HG03280 (cell line): ENCODE results near the gene ALDH3A1.

ENCODE experiments used
- ATAC-seq: cut with Tn5 transposase; IDR thresholded peaks from one replicate; pipeline ENCODE4 v1.9.1; 2021; ENCODE audit warnings: mild to moderate bottlenecking, moderate library complexity; ENCODE audit not compliant: unreplicated experiment

The ALDH3A1 gene

DNA sequence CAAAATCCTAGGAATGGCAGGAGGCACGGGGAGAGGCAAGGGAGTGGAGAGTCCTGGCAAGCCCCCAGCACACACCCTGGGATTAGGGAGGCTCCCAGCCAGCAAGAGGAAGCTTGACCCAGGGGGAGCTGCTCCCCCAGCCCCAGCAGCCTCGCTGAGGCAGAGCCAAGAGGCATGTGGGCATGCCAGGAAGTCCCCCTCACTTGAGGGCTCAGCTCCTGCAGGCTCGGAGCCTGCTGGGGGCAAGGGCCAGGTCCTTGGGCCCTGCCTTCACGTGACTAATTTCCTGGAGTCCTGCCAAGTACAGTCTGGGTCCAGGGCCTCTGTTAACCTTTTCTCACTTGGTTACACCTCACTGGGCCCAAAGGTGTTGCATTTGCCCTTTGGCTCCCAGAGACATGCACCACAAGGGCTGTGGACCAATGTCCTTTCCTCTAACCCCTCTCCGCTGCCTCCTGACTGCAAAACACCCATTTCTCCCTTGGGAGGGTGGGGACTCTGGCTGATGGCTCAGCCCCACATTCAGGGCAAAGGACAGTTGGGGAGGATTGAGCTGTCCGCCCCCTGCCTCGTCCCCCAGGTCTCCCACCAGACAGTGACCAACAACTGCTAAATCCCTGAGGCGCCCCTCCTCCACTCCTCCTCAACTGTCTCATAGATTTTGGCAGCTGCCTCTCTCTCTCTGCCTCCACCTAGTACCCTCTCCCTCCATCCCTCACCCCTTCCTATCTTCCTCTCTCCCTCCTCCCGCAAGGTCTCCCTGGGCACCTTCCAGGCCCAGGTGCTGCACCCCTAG, 27.3 kb downstream of the ALDH3A1 start:
- no peak for ATAC-seq

DNA sequence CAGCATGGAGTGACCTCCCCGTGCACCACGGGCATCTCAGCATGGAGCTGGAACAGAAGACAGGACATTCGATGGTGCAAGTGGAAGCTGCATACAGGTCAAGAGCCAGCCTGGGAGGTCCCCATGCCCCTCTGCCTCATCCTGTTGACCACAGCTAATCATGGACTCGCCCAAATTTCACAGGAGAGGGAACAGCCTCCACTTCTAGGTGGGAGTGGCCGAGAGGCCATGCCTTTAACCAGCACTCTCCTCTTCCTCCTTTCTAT, 28.0 kb downstream of the ALDH3A1 start:
- ATAC-seq, result no peak

DNA sequence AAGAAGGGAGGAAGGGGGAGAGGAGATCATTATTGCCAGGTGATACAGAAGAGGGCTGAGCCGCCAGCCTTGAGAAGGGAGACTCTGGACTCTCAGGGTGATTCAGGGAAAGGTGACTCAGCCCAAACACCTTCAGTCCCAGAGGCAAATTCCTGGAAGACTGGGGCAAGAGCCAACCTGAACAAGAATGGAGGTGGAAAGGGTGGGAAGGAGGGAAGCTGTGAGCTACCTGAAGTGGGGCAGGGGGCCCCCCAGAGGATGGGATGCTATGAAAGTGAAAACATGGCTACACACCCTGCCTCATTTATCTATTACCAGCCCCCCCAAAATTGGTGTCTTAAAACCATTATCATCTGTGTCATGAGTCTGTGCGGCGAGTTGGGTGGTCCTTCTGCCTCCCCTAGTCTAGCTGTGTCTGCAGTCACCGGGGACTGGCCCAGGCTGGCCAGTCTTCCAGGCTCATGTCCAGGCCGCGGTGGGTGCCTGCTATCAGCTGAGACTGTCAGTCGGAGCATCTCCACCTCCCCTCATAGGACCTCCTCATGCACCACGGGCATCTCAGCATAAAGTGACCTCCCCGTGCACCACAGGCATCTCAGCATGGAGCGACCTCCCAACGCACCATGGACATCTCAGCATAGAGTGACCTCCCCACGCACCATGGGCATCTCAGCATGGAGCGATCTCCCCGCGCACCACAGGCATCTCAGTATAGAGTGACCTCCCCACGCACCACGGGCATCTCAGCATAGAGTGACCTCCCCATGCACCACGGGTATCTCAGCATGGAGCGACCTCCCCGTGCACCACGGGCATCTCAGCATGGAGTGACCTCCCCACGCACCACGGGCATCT, 28.5 kb downstream of the ALDH3A1 start:
- ATAC-seq, result no peak

DNA sequence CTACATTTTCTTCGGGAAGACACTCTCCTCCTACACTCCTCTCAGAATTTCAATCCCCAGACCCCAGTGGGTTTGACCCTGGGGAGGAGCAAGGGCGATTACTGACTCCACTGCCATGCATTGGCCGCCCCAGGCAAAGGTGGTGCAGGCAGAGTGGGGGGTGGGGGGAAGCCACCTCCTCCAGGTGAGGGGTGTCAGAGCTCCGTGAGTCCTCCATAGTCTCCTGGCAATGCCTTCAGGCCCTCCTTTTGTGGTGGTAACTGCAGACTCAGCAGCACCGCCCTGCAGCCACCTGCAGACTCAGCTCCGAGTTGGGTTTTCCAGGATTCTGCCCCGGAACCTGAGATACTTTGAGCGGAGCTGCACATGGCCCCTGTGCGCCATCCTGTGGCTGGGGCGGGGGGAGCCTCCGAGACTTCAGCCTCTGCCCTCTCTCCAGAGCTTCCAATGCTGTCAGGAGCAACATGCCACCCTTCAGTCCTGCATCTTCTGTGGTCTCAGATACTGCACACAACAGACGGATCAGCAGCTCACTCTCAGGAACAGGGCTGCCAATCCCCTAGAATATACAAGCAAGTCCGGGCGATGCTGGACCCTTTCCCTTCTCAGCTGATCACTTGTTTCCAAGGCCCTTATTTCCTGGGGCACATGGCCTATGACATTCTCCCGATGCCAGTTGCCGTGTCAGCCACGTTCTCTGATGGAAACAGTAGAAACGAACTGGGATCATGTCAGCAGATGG, 29.3 kb downstream of the ALDH3A1 start:
- no peak for ATAC-seq

DNA sequence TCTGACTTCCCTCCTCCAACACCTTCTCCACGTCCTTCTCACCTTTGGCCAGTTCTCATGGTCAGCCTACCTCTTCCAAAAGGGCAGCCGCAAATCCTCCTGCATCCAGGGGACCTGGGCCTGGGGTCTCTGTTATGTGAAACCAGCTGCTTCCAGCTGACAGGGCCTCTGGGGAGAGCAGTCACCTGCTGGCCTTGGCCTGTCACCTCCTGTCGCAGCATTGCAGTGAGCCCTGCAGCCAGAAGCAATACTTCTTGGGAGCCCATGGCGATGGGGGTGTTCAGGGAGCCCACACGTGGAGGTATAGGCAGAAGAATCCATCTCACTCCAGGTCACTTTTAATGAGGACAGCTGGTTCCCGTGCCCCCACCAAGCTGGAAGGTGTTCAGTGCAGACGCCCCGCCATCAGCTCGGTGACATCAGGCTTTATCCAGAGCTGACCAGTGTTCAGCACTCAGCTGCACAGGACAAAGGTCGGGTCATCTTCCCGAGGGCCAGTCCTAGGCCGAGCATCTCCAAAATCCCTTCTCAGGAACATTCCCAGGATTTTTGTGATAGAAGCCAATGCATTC, 30.0 kb downstream of the ALDH3A1 start:
- no peak for ATAC-seq

DNA sequence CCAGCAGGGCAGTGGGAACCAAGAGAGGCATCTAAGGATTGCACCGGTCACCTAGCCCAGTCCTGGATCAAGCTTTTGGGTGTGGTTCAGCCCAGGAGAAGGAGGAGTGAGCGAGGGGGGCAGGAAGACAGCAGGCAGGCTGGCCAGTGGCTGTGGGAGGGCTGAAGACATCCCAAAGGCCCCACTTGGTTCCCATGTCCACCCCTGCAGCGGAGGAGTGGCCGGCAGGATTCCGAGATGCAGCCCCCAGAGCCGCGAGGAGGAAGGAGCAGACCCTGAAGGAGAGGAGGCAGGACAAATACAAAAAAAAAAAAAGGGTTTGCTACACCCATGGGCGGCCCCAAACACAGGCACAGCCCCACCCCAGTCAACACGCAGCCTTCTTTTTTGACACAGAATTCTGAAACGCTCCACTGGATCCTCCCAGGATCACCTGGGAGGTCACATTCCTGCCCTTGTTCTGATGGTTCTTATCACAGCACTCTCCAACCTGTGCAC, 30.6 kb downstream of the ALDH3A1 start:
- no peak for ATAC-seq

DNA sequence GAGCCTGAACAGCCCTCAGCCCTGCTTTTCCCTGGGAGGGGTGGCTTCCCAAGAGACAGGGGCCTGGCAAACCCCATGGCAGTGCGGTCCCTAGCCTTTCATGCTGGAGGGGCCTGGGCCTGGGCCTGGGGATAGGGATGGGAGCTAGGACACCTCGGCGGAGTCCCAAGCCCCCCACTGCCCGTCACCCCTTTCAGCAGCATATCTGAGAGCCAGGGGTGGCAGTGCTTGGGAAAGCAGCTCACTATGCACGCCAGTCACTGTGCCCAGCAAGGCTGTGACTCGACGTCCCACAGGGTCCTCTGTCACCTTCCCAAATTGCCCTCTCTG, 31.1 kb downstream of the ALDH3A1 start:
- ATAC-seq, result no peak

DNA sequence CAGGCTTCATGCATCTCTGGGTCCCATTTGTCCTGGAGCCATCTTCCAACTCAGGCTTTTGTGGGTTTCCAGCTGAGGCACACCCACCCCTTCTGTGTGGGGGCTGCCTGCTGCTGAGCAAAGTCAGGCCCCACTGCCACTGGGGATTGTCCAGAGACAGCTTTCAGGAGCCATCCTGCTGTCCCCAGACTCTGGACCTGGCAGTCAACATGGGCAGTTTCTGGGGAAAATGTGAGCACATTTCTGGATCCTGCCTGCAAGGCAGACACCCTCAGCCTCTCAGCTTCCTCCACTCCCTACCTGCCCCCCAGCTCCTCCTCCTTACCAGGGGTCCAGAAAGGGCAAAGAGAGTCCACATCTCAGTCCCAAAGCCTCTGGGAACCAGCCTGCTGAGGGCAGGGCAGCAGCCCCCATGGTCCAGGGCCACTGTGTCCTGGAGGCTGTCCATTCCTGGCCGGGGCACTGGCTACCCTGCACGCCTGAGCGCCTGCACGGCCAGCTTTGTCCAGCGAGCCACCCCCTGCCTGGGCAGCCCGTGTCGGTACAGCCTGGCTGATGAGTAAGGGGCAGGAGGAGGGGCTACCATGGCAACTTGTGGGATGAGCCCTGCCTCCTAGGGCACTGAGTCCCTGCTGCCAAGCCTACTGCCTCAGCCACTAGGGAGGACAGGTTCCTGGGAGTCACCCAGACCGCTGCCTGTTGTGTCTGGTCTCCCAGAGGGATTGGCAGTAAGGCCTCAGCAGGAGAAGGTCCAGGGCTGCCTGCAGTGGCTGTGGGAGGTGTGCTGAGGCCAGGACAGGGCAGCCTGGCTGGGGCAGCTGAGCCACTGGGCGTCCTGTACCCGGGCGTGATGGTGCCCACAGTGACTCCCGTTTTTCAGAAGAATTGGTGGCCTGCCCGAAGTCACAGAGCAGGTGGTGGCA, 31.7 kb downstream of the ALDH3A1 start, which contains the start of gene SLC47A2:
Gene SLC47A2 (minus strand): TSS at position 477 of the 923 bp plus-strand sequence. CDS start 29 bp downstream, at position 448.
- ATAC-seq, result no peak

DNA sequence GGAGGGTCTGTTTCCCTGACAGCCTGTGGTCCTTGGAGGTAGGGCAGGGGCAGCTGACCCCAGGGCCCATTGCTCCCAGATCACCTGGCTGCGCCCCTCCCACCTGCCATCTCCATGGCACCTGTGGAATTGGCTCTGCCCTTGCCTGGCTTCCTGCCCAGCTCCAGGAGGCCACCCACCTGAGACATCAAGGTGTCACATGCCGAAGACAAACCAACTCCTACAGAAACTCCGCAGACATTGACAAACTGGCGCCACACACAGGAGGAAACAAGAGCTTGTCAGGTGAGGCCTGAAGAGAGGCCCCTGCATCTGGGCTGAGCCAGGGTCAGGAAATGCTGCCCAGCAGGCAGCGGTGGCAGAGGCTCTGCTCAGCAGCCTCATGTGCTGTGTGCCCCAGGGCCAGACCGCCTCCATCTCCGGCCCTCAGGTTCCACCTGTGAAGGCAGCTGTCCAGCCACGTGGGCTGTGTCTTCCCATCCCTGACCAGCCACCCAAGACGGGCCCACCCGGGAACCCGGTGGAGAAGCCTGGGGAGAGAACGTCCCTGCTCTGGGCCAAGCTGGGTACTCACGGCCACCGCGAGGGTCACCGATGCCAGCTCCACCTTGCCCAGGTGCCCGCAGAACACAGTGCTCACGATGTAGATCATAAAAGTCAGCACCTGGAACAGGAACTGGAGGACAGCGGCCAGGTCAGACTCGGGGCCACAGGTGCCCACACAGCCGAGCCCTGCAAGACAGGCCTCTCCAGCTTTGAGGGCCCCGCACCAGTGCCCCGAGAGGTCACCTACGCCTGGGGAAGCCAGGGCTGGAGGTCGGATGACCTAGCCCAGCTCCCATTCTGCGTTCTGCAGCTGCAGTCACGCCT, 33.3 kb downstream of the ALDH3A1 start:
- ATAC-seq, result no peak

DNA sequence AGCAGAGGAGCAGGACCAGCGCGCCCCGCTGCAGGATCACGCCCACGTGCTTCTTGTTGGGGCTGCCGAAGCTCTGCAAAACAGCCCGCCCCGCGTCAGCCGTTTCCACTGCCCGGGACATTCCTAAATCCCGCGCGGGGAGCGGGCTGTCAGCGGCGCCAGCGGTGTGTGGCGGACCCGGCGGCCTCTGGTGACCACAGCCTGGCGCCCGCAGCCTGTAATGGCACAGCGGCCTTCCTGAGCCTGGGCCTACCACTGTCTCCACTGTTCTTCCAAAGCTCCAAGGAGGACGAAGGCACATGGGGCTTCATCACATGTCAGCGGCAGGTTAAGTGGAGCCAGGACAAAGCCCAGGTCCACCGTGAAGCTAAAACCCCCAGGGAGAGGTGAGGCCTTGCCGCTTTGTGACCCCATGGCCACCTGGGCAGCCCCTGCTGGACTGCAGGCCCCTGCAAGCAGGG, 34.2 kb downstream of the ALDH3A1 start:
- no peak for ATAC-seq

DNA sequence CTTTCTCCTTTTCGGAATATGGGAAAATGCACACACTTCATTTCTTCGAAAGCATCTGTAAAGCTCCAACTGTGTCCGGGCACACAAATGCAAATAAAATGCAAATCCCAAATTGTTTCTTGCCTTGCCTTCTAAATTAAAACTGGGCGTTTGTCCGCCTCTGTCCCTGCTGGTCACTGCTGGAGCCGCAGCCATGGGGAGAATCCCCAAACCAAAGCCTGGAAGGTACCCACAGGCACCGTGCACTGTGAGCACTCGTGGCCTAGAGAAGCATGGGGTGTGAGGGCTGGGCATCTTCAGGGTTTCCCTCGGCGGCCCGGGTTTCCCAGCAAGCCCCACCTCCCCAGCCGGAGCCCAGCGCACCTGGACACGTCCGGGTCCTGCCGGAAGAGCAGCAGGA, 34.6 kb downstream of the ALDH3A1 start:
- no peak for ATAC-seq

DNA sequence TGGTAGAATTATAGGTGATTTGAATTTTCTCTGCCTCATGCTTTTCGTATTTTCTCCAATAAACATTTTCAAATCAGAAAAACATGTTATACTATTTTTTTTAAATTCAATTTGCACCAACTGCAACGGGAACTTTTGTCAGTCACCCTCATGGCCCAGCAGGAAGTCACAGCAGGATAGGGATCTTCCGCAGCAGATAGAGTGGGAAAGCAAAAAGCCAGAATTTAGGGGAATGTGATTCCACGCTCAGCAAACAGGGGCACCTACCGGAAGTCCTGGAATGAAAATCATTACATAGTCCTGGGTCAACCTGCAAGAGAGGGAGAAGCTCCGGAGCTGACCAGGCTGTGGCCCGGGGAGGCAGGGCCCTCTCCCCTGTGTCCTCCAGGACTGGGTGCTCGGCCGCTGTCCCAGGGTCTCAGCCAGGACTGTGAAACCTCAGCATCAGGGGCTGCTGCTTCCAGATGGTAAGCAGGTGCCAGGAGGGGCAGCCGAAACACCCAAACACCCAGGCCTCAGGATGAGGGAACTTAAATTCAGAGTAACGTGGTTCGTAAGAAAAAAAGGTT, 35.6 kb downstream of the ALDH3A1 start:
- ATAC-seq, result no peak

DNA sequence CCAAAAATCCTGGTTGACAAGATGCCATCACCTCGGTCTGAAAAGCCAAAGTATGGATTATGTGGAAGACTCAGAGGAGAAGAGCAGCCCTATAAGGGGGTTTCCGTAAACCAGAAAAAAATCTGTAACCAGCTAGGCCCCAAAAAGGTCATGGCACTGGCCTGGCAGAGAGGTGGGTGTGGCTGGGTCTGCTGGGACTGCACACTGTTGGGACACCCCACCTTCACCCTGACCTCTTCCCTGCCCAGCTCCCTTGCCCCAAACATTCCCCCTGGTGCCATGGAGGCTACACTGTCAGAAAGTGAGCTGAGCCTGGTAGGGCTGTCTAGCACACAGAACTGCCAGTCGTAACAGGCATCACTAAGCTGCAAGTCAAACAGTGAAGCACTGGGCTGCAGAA, 38.3 kb downstream of the ALDH3A1 start:
- no peak for ATAC-seq

DNA sequence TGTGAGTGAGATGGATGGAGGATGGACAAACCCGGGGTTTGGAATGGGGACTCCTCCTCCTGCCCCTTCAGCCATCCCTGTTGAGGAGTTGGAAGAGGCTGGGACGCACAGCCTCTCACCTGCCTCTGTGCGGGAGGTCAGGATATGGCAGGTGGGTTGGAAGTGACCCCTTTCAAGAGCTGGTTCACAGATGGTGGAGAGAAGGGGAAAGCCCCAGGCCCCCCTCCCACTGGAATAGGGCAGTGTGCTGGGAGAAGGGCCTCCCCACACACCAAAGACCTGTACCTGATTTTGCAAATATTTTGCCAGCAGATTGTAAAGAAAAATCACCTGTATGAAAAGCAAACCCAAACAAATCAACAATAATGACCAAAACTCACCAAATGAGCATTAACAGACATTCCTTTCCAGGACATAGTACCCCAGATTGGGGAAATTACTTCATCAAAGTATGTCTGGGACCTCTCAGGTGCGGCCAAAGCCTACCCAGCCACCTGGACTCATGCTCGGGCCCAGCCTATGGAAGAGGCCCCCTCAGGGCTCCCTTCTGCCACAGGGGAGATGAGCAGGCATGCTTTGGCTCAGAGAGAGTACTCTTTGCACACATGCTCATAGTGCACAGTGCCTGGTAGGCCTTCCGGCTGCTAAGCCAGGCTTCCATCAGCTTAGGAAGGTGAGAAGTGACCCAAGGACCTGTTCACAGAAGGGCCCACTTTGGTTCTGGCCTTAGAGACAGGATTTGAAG, 39.5 kb downstream of the ALDH3A1 start:
- no peak for ATAC-seq

DNA sequence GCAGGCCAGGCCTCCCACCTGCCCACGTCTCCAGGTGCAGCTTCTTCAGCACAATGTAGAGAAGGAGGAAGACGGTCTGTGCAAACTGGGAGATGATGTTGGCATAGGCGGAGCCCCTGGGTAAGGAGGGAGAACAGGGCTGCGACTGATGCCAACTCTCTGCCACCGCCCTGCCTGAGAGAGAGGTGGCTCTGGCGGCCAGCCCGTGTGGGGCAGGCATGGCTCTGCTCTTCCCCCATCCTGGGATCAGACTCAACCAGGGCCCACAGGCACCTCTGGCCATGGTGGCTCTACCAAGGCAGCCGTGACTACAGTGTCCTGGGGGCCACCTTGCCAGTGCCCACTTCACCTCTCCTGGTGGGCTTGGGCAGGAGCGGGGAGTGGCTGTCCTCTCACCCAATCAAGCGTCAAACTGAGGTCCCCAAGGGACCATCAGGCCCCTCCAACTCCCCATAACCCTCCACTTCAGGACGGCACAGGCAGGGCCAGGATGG, 40.3 kb downstream of the ALDH3A1 start:
- no peak for ATAC-seq

DNA sequence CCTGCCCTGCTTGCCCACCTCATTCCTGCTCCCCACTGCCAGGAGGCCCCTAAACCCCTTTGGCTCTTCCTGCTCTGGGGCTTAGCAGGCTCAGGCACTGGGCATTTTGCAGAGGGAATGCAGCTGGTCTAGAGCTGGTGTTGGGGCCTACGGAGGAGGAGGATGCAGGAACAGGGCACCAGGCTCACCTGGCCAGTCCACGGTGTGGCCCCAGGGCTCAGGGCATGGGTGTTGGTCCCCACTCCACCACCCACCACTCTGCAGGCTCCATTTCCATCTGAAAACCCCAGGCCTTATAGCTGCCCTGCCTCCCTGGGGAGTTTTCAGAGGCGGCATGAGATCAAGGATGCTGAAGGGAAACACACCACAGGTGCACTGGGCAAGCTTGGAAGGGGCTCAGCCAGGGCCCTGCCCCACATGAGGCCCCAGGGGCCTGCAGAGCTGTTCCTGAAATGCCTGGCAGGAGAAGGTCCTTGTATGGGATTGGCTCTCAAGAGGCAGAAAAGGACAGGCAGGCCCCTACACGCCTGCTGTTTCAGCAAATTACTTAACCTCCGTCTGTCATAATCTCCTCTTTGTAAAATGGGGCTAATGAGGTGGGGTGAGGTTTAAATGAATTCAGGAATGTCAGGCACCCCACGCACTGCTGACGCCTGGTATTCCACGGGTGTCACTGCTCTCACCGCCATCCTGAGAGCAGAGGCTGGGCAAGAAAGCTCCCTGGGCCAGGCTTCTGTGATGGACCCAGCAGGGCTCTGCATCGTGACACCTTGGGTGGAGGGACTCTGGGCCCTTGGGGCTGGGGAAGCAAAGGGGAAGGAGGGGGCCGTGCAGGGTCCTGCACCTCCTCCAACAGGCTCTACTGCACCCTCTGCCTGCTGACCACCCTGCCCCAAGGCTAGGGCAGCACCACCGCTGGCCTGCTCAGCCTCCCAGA, 41.0 kb downstream of the ALDH3A1 start:
- ATAC-seq, result no peak
